Cardiac muscle cell (in vitro differentiated cells and primary cell): Measurements from ENCODE around the gene NMNAT3. TPM values are rescaled to one million over a fixed set of nuclear protein-coding genes. Genes with fewer than 3 reads are reported as not detected.

Experiments used
- DNase-seq, 2 donors: peaks; one replicate each; pipeline versions ENCODE4 v3.0.0 to v3.0.0-alpha.2; 2010 to 2017; ENCODE audit warnings: low read depth in 1 of 2, low spot score in 1 of 2
- H3K27ac ChIP-seq: fragments of 200-600 bp; sonication (generic); 2 replicates; pipeline ENCODE4 v1.5.1; 2016
- H3K27me3 ChIP-seq: fragments of 200-600 bp; sonication (generic); 2 replicates; pipeline ENCODE4 v1.6.0; 2016; ENCODE audit warnings: control low read depth
- H3K36me3 ChIP-seq: fragments of 200-600 bp; sonication (generic); 2 replicates; pipeline ENCODE4 v1.5.1; 2016; ENCODE audit warnings: control low read depth
- H3K4me1 ChIP-seq: fragments of 200-600 bp; sonication (generic); 2 replicates; pipeline ENCODE4 v1.8.1; 2017; ENCODE audit warnings: low read depth, mild to moderate bottlenecking, mixed run types
- H3K4me3 ChIP-seq: fragments of 200-600 bp; sonication (generic); 2 replicates; pipeline ENCODE4 v1.5.1; 2016; ENCODE audit warnings: mild to moderate bottlenecking
- H3K9me3 ChIP-seq: fragments of 200-600 bp; sonication (generic); 2 replicates; pipeline ENCODE4 v1.5.1; 2017; ENCODE audit warnings: low read depth, mild to moderate bottlenecking, control low read depth
- CTCF ChIP-seq: IDR thresholded peaks from 2 replicates; pipeline ENCODE4 v1.5.1; 2012; ENCODE audit warnings: low read depth, mild to moderate bottlenecking, low read length
- polyA plus RNA-seq: library from polyadenylated mRNA; unstranded; fragments of >200 nt; fragmentation: Nextera tagmentation; extraction: Ambion mirVana; gene quantifications from 2 replicates; pipeline ENCODE4 v1.2.1, GENCODE V29; 2016
- total RNA-seq: library from RNA; depleted of rRNA; stranded (reverse); fragments of >200 nt; gene quantifications from 2 replicates; pipeline ENCODE4 v1.2.3, GENCODE V29; 2016

NMNAT3 gene
- total and polyA plus RNA-seq, 2 experiments from 2014 or later: 6.3 to 16.0 TPM

GRCh38 chr3:139647866-139648435, 29.8 kb downstream of the NMNAT3 start:
- Histone ChIP-seq H3K4me1 (no peaks in the 10 kb centered on the region), H3K36me3 (no peaks in the 10 kb centered on the region), H3K27ac (no peak overlapping the region), H3K4me3 (no peak overlapping the region), H3K27me3 (no peaks in the 10 kb centered on the region), H3K9me3 (no peaks in the 10 kb centered on the region)
- no peak for DNase-seq
- TF ChIP-seq CTCF: no peak

GRCh38 chr3:139646512-139646911, 31.3 kb downstream of the NMNAT3 start:
- no peaks in the 10 kb centered on the region for H3K9me3 ChIP-seq
- no peak for TF ChIP-seq CTCF
- DNase-seq: no peak
- no peak overlapping the region for H3K27ac ChIP-seq
- H3K4me3 ChIP-seq: no peak overlapping the region
- H3K4me1 ChIP-seq: no peaks in the 10 kb centered on the region
- no peaks in the 10 kb centered on the region for H3K27me3 ChIP-seq
- H3K36me3 ChIP-seq: no peaks in the 10 kb centered on the region

GRCh38 chr3:139642996-139643395, 34.8 kb downstream of the NMNAT3 start:
- Histone ChIP-seq H3K9me3 (no peaks in the 10 kb centered on the region), H3K4me3 (no peak overlapping the region), H3K4me1 (peaks cover 6% of the 10 kb centered on the region), H3K27ac (no peak overlapping the region), H3K27me3 (no peaks in the 10 kb centered on the region), H3K36me3 (no peaks in the 10 kb centered on the region)
- TF ChIP-seq CTCF: no peak
- no peak for DNase-seq

- DNase-seq: no peak
- no peak overlapping the region for H3K27ac ChIP-seq
- no peak for TF ChIP-seq CTCF
- no peaks in the 10 kb centered on the region for H3K36me3 ChIP-seq
- peaks cover 6% of the 10 kb centered on the region for H3K4me1 ChIP-seq
- H3K9me3 ChIP-seq: no peaks in the 10 kb centered on the region
- no peaks in the 10 kb centered on the region for H3K27me3 ChIP-seq
- H3K4me3 ChIP-seq: no peak overlapping the region
Measured at GRCh38 chr3:139640456-139640855, 37.3 kb downstream of the NMNAT3 start.

- no peaks in the 10 kb centered on the region for H3K36me3 ChIP-seq
- TF ChIP-seq CTCF: no peak
Measured at GRCh38 chr3:139639662-139640061, 38.1 kb downstream of the NMNAT3 start.

More at GRCh38 chr3:139639662-139640061, 38.1 kb downstream of the NMNAT3 start:
- no peak overlapping the region for H3K4me3 ChIP-seq
- no peak for DNase-seq
- no peaks in the 10 kb centered on the region for H3K9me3 ChIP-seq
- no peaks in the 10 kb centered on the region for H3K27me3 ChIP-seq
- no peak overlapping the region for H3K27ac ChIP-seq
- peaks cover 6% of the 10 kb centered on the region for H3K4me1 ChIP-seq
